K562 (cell line): ENCODE measurements around the gene RSPH3. TPM values are rescaled to one million over a fixed set of nuclear protein-coding genes. Genes with fewer than 3 reads are reported as not detected.

Source experiments
- ARID1B ChIP-seq: fragments of 450-650 bp; IDR thresholded peaks from 2 replicates; pipeline ENCODE4 v1.6.1; 2016; ENCODE audit warnings: antibody characterized with exemption, mild to moderate bottlenecking, inconsistent platforms
- ATF7 ChIP-seq: fragments of 450-650 bp; IDR thresholded peaks from 2 replicates; pipeline ENCODE4 v1.7.1; 2014; ENCODE audit warnings: mild to moderate bottlenecking, moderate library complexity
- CBFA2T3 ChIP-seq: fragments of 450-650 bp; IDR thresholded peaks from 2 replicates; pipeline ENCODE4 v1.6.1; 2017
- CEBPZ ChIP-seq: fragments of 150-350 bp; IDR thresholded peaks from 2 replicates; pipeline ENCODE4 v1.6.1; 2014; ENCODE audit warnings: low read depth, mild to moderate bottlenecking, low read length, borderline replicate concordance
- CHD1 ChIP-seq: fragments of 200-600 bp; sonication (generic); IDR thresholded peaks from one replicate; pipeline ENCODE4 v1.6.1; 2012; ENCODE audit warnings: mild to moderate bottlenecking, moderate library complexity, low read length, inconsistent platforms
- FOXK1 ChIP-seq: sonication (generic); formaldehyde crosslinking; IDR thresholded peaks from 2 replicates; pipeline ENCODE4 v1.8.0; 2022; ENCODE audit warnings: missing genetic modification reagents, mild to moderate bottlenecking, borderline replicate concordance
- MAZ ChIP-seq, 2 experiments: fragments of 450-650 bp in 1 of 2; sonication (generic) in 1 of 2; formaldehyde crosslinking; IDR thresholded peaks in 1 of 2; conservative IDR thresholded peaks in 1 of 2; 2 replicates each; pipeline versions ENCODE4 v1.4.0 to v1.5.0; 2020; ENCODE audit warnings: mild to moderate bottlenecking in 1 of 2, missing genetic modification reagents in 1 of 2
- MYC ChIP-seq, 2 experiments: fragments of 250-450 bp in 1 of 2; sonication (Bioruptor Pico) in 1 of 2; IDR thresholded peaks; 2 replicates each; pipeline versions ENCODE4 v1.5.1 to v1.6.1; 2012 to 2021; ENCODE audit warnings: low read depth in 2 of 2, borderline replicate concordance in 1 of 2, improper control_type of control experiment in 1 of 2, low read length in 1 of 2, mild to moderate bottlenecking in 1 of 2, moderate library complexity in 1 of 2
- NRF1 ChIP-seq, 2 experiments: fragments of 450-650 bp; IDR thresholded peaks in 1 of 2; conservative IDR thresholded peaks in 1 of 2; 2 replicates each; pipeline ENCODE4 v1.6.1; 2014; ENCODE audit warnings: mild to moderate bottlenecking in 2 of 2
- SMAD4 ChIP-seq: fragments of 250-450 bp; sonication (Bioruptor Pico); conservative IDR thresholded peaks from 2 replicates; pipeline ENCODE4 v1.8.0; 2021; ENCODE audit warnings: inconsistent platforms, mild to moderate bottlenecking, moderate library complexity
- SNAPC5 ChIP-seq: fragments of 250-450 bp; sonication (Bioruptor Pico); IDR thresholded peaks from 2 replicates; pipeline ENCODE4 v1.8.0; 2021; ENCODE audit warnings: moderate library complexity, mild to moderate bottlenecking, inconsistent platforms
- SREBF1 ChIP-seq: fragments of 150-350 bp; IDR thresholded peaks from 2 replicates; pipeline ENCODE4 v1.6.1; 2014; ENCODE audit warnings: antibody characterized with exemption, low read depth, low read length, borderline replicate concordance
- STAT5B ChIP-seq: fragments of 250-450 bp; sonication (Bioruptor Pico); IDR thresholded peaks from 2 replicates; pipeline ENCODE4 v1.8.0; 2021; ENCODE audit warnings: mild to moderate bottlenecking, inconsistent platforms
- TAL1 ChIP-seq: fragments of 450-650 bp; IDR thresholded peaks from 2 replicates; pipeline ENCODE4 v1.6.1; 2016; ENCODE audit warnings: mild to moderate bottlenecking
- TEAD4 ChIP-seq, 2 experiments: sonication (generic) in 1 of 2; formaldehyde crosslinking in 1 of 2; IDR thresholded peaks; 2 replicates each; pipeline versions ENCODE4 v1.6.1 to v1.8.0; 2012 to 2022; ENCODE audit warnings: borderline replicate concordance in 1 of 2, inconsistent platforms in 1 of 2, low read length in 1 of 2, mild to moderate bottlenecking in 1 of 2, missing genetic modification reagents in 1 of 2
- TFAP4 ChIP-seq: sonication (generic); formaldehyde crosslinking; IDR thresholded peaks from 2 replicates; pipeline ENCODE4 v1.8.0; 2022; ENCODE audit warnings: missing genetic modification reagents, mild to moderate bottlenecking, moderate library complexity, borderline replicate concordance
- XRCC4 ChIP-seq: IDR thresholded peaks from one replicate; pipeline ENCODE4 v1.6.1; 2011; ENCODE audit not compliant: insufficient read depth, insufficient read length; ENCODE audit errors: extremely low read depth
- ZHX1 ChIP-seq: fragments of 150-350 bp; conservative IDR thresholded peaks from 2 replicates; pipeline ENCODE4 v1.6.1; 2014; ENCODE audit warnings: low read length
- ZNF143 ChIP-seq: sonication (generic); formaldehyde crosslinking; IDR thresholded peaks from 2 replicates; pipeline ENCODE4 v1.9.0; 2022; ENCODE audit warnings: mild to moderate bottlenecking, missing genetic modification reagents
- ZNF644 ChIP-seq: fragments of 200-800 bp; sonication (Bioruptor generic); IDR thresholded peaks from 2 replicates; pipeline ENCODE4 v1.6.1; 2016; ENCODE audit warnings: low read depth, missing genetic modification characterization, missing compliant biosample characterization
- ZNF717 ChIP-seq: fragments of 250-450 bp; sonication (Bioruptor Pico); IDR thresholded peaks from 2 replicates; pipeline ENCODE4 v1.5.0; 2021
- ZSCAN29 ChIP-seq: fragments of 450-650 bp; IDR thresholded peaks from 2 replicates; pipeline ENCODE4 v1.6.1; 2017
- polyA plus RNA-seq, 8 experiments: library from polyadenylated mRNA; depleted of rRNA in 4 of 8; stranded (reverse) in 5 of 8; unstranded in 3 of 8; fragments of >200 nt; fragmentation: Nextera tagmentation in 2 of 8; fragmentation: Illumina TruSeq in 1 of 8; extraction: Ambion mirVana in 2 of 8; extraction: Trizol in 1 of 8; gene quantifications; 2 replicates each; pipeline versions ENCODE4 v1.2.1 to v1.2.3, GENCODE V29; 2011 to 2014; ENCODE audit warnings: inconsistent platforms in 1 of 8, missing spikeins in 1 of 8
- total RNA-seq, 7 experiments: library from RNA; depleted of rRNA in 6 of 7; stranded (reverse); fragments of >200 nt in 6 of 7; fragmentation: Illumina TruSeq in 2 of 7; extraction: Trizol in 2 of 7; gene quantifications; 2 replicates each; pipeline versions ENCODE4 v1.2.1 to v1.2.3, GENCODE V29; 2011 to 2021; ENCODE audit warnings: low replicate concordance in 1 of 7

Gene RSPH3
- total and polyA plus RNA-seq, 9 of the 15 experiments (the other 6 are each of a cell fraction or from before 2014, with no cell fraction given): 0.52 to 2.9 (median 1.5) TPM

- TF ChIP-seq MAZ (CRISPR knock-in tag; conservative IDR thresholded peaks at IDR 0.05 in 1 of 2, IDR thresholded peaks at IDR 0.05 in 1 of 2) (no peak), MYC (IDR thresholded peaks at IDR 0.05; ENCODE audit: low read depth, low read length) (no peak), MYC (CRISPR knock-in tag; IDR thresholded peaks at IDR 0.05; ENCODE audit: borderline replicate concordance, low read depth) (no peak), XRCC4 (no peak), NRF1 (conservative IDR thresholded peaks at IDR 0.05 in 1 of 2, IDR thresholded peaks at IDR 0.05 in 1 of 2) (no peak), TEAD4 (IDR thresholded peaks at IDR 0.05; ENCODE audit: low read length) (peak; percentile 66; the same call in 1 of the 2 replicates), TEAD4 (CRISPR knock-in tag; IDR thresholded peaks at IDR 0.05; ENCODE audit: borderline replicate concordance) (no peak), ARID1B (peak; percentile 25; the same call in 1 of the 2 replicates), FOXK1 (CRISPR knock-in tag) (no peak), SREBF1 (no peak), CHD1 (no peak), ZSCAN29 (no peak), CEBPZ (no peak), TAL1 (peak; percentile 68), SNAPC5 (CRISPR knock-in tag) (no peak), STAT5B (CRISPR knock-in tag) (no peak), ZNF717 (CRISPR knock-in tag) (no peak), ZNF143 (CRISPR knock-in tag) (no peak), ATF7 (no peak), TFAP4 (CRISPR knock-in tag) (no peak), ZNF644 (tag) (no peak), CBFA2T3 (peak; percentile 45), ZHX1 (no peak), SMAD4 (CRISPR knock-in tag) (0 out of 2 replicates have a peak, but pooled peaks have one; percentile 55)
These were observed 14.4 kb upstream of the RSPH3 start (continued) for GRCh38 chr6:159014406-159014805.
